Mammary epithelial cell (primary cell): ENCODE data around the gene OPTC.

Source experiments
- EZH2 ChIP-seq: IDR thresholded peaks from 2 replicates; pipeline ENCODE4 v1.6.1; 2012; ENCODE audit warnings: low read length, inconsistent platforms, borderline replicate concordance
- TF ChIP-seq, protein P1 (sequence below), 2 donors: IDR thresholded peaks in 1 of 2; conservative IDR thresholded peaks in 1 of 2; 2 replicates each; pipeline ENCODE4 v1.5.1; 2011 to 2012; ENCODE audit warnings: inconsistent platforms in 2 of 2, low read length in 2 of 2, mild to moderate bottlenecking in 2 of 2, control low read depth in 1 of 2, low read depth in 1 of 2; ENCODE audit not compliant: insufficient read depth in 1 of 2; ENCODE audit errors: extremely low read depth in 1 of 2

DNA sequence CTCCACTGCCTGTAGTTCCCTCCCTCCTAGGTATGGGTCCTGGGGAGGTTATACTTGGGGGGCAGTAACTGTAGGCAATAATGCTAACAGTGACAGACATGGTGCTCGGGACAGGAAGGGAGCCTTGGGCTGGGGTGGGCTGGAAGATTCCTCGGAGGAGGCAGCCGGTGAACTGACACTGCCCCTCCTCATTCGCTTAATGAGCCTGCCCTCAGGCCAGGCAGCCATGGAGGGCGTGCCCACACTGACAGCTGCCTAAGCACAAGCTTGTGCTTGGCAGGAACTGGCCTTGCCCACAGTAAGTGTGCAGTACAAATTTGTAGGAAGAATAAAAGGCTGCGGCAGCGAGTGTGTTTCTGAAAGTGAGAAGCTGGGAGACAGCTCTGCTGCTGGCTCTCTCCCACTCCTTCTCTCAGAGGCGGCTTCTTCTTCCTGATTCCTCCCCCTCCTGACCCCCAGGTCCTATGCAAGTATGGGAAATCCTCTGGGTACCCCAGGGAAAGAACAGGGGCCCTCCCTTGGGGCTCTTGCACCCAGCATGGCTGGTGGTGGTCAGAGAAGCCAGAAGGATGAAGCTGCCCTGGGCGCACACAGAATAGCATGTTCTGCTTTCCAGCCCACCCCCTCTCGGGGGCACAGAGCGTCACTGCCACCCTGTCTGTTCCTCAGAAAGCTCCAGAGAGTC, 23.6 kb downstream of the OPTC start:
- TF ChIP-seq, protein P1, sequence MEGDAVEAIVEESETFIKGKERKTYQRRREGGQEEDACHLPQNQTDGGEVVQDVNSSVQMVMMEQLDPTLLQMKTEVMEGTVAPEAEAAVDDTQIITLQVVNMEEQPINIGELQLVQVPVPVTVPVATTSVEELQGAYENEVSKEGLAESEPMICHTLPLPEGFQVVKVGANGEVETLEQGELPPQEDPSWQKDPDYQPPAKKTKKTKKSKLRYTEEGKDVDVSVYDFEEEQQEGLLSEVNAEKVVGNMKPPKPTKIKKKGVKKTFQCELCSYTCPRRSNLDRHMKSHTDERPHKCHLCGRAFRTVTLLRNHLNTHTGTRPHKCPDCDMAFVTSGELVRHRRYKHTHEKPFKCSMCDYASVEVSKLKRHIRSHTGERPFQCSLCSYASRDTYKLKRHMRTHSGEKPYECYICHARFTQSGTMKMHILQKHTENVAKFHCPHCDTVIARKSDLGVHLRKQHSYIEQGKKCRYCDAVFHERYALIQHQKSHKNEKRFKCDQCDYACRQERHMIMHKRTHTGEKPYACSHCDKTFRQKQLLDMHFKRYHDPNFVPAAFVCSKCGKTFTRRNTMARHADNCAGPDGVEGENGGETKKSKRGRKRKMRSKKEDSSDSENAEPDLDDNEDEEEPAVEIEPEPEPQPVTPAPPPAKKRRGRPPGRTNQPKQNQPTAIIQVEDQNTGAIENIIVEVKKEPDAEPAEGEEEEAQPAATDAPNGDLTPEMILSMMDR (conservative IDR thresholded peaks at IDR 0.05 in 1 of 2, IDR thresholded peaks at IDR 0.05 in 1 of 2; ENCODE audit: extremely low read depth in 1 of 2, insufficient read depth in 1 of 2, low read depth in 1 of 2, low read length in 2 of 2) = no peak
- no peak for TF ChIP-seq EZH2
